Head of caudate nucleus (tissue), 42 donors: Measurements from ENCODE around the gene RAPGEF4.
"Not testable (repeated sequence)": the region's sequence is repeated elsewhere in the genome, so short reads cannot be mapped to it uniquely, and the experiment has no call there.

ENCODE experiments used
- DNase-seq, 42 donors: peaks; one replicate each; pipeline versions ENCODE4 v3.0.0 to v3.0.0-alpha.2; 2020 to 2021; ENCODE audit warnings: mixed read lengths in 7 of 42
- intact Hi-C: fragments of 100-400 bp; cut with DNase I; formaldehyde crosslinking; loops from one replicate; pipeline ENCODE4 v1.15.0; 2022

The RAPGEF4 gene

DNA sequence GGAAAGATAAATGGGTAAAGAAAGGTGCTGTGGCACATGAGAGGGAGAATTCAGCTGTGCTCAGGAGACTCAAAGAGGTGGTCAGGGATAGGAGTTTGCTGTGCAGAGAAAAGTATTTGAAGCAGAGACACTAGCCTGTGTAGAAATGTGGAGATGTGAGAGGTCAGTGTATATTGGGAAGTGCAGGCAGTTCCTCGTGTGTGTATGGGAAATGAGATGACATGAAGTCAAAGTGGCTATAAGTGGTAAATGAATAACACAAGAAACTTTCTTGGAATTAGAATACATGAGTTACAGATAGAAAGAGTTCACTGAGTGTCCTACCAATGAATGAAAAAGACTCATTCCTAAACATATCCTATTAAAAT, 351.6 kb downstream of the RAPGEF4 start:
- no peak for DNase-seq
- intact Hi-C loops: no loop called here

DNA sequence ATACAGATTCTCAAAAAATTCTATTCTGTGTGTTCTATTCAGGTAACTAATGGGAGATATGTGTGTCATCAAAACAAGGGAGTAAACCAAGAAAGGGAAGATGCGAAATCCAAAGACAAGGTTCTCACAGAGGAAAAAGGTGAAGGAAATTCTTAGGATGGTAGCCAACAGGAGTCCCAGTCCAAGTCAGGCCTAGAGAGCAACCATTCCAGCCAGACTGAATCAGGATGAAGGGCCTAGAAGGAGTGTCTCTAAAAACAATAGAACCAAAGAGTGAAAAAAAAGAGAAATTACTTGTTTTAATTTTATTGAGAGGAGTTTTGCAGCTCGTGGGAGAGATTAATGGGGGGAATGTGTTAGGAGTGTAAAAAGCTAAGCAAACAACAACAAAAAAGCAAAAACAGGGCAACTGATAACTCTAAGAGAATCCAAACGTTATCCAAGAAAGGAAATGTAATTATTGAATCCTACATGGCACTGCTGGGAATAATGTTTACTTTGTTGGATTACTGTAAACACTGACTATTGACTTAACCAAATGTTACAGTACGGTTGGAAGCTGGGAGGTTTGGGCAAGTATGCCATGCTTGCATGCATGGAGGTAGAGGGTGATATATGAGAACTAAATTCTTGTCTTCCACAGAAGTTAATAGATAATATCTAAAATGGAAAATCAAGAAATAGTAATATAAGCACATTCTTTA, 352.3 kb downstream of the RAPGEF4 start:
- no peak for DNase-seq
- intact Hi-C loops: no loop called here

DNA sequence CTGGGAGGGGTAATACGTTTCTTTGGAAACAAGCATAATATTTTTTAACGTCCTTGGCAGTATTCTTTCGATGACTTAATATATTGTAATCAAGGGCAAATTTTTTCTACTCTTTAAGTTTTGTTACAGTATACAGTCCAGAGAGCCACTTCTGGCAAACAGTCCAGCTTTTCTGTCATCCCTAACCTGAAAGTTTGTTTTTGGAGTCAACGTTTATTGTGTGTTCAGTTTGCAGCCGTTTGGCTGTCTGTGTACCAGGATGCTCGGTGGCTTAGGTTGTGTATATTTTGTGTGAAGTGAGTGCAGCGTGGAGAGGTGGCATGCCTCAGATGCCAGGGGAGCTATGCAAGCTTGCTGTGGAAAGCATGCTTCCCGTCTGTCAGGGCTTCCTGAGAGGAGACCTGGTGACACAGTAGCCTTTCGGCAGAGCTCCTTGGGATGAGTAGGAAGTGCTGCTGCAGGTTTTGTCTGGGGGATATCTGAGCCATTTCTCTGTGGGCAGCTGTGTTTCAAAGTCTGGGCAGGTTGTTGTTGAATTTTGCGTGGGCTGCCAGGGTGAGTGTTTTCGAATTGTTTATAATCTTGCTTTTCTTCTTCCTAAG, 354.7 kb downstream of the RAPGEF4 start:
- intact Hi-C loops: no loop called here

DNA sequence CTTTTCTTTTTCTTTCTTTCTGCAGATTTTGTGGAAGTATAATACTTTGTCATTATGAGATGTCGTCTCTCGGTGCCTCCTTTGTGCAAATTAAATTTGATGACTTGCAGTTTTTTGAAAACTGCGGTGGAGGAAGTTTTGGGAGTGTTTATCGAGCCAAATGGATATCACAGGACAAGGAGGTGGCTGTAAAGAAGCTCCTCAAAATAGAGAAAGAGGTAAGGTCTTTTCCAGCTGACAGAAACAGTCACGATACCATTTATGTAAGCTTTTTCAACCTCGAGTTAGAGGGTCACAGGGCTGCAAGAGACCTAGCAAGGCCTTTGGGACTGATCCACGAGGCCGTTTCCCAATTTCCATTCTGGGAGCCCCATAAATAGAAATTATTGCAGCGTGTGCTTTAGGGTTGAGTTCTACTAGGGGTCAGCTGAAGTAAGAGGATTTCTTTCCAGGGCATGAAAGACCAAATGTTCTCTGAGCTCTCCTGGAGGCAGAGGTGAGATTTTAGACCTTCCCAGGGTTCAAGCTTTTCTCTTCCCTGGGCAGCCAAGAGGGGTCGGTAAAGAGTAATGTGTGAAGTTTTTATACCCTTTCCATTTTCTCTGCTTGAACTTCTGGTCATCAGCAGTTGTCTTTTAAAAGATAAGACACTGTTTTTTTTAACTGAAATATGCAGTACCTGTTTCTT, 355.5 kb downstream of the RAPGEF4 start:
- intact Hi-C loops: no loop called here
- no peak for DNase-seq

More for the DNA sequence above, 354.7 kb downstream of the RAPGEF4 start:
- DNase-seq: peak in 1 of 42 donors; percentile 9

DNA sequence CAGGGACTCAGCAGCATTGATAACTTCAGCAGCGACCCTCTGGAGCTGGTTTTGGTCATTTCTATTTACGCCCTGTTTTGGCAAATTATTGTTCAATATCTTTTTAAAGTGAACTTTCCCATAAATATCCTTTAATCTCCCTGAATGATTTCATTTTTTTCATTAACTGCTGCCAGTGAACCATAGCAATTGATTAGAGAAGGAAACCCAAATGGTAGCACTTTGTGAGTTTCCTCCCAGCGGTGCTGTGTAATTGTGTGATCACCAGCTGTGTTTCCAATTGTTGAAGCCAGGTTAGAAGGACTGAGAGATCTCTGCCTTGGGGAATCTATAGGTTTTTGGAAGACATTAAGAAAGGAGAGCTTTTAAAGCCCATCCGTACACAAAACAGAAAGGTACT, 356.3 kb downstream of the RAPGEF4 start:
- intact Hi-C loops: no loop called here
- DNase-seq: no peak

DNA sequence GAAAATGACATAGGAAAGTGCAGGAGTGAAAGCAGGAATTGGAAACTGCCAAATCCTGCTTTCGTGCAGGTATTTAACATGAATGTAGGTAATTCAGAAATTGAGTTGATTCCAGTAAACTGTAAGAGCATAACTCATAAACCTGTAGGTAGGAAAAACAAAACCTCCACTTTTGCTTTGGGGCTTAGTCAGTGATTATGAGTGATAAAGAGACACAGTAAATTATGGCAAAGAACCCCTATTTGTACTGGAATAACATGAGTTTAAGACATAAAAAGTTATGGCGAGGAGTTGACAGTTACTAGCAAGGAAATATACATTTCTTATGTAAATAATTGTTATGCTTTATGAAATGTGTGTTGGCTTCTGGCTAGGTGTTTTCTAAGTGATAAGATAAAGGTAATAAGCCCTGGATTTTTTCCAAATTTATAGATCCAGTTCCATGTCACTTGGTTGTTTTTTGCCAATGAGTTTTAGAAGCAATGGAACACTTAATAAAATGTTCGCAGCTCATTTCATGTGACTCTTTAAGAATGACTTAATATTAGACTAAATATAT, 357.3 kb downstream of the RAPGEF4 start:
- intact Hi-C loops: no loop called here
- no peak for DNase-seq

DNA sequence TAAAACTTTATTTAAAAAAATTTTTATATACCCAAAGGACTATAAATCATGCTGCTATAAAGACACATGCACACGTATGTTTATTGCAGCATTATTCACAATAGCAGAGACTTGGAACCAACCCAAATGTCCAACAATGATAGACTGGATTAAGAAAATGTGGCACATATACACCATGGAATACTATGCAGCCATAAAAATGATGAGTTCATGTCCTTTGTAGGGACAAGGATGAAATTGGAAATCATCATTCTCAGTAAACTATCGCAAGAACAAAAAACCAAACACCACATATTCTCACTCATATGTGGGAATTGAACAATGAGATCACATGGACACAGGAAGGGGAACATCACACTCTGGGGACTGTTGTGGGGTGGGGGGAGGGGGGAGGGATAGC, 358.0 kb downstream of the RAPGEF4 start:
- DNase-seq, intact Hi-C loops: not testable (repeated sequence)

DNA sequence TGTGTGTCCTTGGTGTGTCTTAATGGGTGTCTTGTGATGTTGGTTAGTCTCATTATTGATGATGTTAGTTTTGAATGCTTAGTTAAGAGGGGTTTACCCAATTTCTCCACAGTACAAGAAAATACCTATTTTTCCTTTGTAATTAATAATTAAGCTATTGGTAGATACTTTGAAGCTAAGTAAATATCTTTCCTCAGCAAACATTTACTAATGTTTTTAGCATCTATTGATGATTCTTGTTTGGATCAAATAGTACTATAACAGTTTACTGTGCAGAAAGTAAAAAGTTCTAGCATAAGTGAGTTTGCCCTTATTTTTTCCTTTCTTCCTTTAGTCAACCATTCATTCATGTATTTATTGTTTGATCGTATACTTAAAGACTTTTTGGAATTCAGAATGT, 359.1 kb downstream of the RAPGEF4 start:
- intact Hi-C loops: no loop called here
- DNase-seq: no peak

DNA sequence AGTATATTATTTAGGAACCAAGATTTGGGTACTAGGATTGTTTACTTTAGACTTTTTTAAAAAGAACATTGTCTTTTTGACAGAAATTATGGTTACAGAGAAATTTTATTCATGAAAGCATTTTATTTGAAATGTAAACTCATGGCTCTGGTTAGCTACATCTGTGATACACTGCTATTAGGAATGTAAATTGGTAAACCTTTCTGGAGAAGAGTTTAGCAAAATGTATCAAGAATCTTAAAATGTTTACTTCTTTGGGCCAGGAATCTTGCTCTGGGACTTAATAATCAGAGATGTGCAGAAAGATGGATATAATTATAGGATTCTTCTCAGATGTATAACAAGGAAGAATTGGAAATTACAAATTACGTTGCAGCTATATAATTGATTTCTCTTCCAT, 359.7 kb downstream of the RAPGEF4 start:
- no peak for DNase-seq
- intact Hi-C loops: no loop called here

DNA sequence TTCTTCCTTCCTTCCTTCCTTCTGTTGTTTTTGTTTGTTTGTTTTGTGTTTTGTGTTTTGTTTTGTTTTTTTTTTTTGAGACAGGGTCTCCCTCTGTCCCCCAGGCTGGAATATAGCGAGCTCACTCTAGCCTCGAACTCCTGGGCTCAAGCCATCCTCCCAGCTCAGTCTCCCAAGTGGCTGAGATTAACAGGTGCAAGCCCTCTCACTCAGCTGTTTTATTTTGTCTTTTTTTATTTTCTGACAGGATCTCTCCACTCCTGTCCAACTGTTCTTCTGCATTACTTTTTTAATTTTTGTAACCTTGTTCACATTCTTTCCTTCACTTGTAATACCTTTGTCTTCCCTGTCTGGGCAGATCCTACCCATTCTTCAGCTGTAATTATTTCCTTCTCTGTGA, 363.6 kb downstream of the RAPGEF4 start:
- no peak for DNase-seq
- intact Hi-C loops: no loop called here

DNA sequence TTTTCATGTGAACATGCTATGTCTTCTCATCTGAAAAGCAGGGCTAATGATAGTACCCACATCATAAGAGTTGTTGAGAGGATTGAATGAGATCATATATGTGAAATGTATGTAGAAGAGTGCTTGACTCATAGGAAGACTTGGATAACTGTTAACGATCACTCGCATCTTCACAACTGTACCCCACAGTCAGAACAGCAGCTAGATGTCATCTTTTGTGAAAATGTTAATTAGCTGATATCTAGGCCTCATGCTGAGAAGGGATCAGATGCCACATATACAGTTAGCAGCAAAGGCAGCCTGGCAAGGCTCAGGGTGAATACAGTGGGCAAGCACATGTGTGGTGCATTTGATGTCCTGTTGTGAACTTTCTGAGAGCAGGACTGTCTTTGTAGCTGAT, 364.2 kb downstream of the RAPGEF4 start:
- intact Hi-C loops: no loop called here
- no peak for DNase-seq

DNA sequence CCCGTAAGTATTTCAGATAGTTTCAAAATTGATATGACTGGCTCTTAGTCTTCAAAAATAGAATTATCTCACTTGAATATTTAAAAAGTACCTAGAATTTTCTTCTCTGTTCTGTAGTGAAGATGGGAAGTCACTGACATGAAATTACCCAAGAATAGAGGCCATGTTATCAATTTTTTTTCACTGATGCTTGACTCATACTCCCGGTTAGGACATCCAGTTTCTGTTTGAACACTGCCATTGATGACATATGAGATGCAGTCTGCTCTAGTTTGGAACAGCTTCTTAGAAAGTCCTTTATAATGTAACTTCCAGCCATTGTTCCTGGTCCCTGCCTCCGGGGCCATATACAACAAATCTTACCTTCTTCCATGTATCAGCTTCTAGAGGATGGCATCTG, 366.0 kb downstream of the RAPGEF4 start:
- intact Hi-C loops: no loop called here
- no peak for DNase-seq
